NCI-H187 treated with DMSO at 0.1 percent for 48 hours (cell line): Measurements from ENCODE around the gene DPEP2.
"Not testable (repeated sequence)": the region's sequence is repeated elsewhere in the genome, so short reads cannot be mapped to it uniquely, and the experiment has no call there.

Experiments
- DNase-seq: peaks from one replicate; lab custom pipeline; 2025; lab: John Stamatoyannopoulos, UW

DPEP2 gene

DNA sequence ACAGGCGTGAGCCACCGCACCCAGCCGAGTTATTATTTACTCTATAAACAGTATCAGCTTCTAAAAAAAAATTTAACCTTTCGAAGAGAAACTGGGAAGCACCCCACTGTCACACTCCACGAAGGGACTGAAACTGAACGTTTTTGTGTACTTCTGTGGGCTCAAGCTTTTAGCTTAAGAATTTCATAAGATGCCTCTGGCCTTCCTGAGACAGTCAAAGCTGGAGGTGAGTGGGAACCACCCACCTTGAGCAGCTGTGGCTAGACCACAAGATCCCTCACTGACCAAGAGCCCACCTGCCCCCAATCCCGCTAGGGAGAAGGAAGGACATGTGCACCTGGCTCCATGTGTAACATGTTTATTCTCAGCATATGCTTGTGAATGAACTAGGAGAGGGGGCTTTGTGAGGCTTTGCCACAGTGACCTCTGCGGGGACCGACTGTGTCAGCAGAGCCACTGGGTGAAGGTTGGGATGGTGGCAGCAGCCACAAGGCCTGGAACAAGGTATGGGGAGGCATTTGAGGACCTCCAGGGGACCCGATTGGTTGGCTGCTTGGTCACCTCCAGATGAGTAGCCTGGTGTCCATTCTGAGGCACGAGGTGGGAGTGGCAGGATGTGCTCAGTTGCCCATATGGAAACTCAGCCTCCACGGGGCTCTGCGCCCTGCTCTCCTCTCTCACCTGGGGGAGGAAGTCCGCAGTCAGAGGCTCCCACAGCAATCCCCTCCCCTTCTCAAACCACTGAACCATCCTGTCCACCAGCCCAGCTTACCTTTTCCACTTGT lies 23.8 kb downstream of the DPEP2 start:
- DNase-seq: no peak

- not testable (repeated sequence) for DNase-seq
These were observed 27.0 kb downstream of the DPEP2 start for GRCh38 chr16:67972285-67972684.

DNA sequence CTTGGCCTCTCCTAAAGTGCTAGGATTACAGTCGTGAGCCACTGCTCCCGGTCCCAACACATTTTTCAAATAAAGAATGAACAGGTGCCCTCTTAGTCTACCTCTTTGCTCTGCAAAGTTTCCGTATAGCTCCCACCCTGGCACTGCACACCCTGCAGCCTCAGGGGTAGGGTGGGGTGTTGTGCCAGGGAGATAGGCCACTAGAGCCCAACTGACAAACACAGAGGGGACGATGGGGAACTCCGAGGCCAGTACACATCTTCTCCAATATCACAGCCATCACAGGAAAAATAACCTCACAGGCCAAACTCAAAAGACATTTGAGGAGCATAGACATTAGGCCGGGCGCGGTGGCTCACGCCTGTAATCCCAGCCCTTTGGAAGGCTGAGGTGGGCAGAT lies 28.2 kb downstream of the DPEP2 start:
- DNase-seq: no peak

GRCh38 chr16:67969254-67970039 lies 29.8 kb downstream of the DPEP2 start:
- DNase-seq: no peak

DNA sequence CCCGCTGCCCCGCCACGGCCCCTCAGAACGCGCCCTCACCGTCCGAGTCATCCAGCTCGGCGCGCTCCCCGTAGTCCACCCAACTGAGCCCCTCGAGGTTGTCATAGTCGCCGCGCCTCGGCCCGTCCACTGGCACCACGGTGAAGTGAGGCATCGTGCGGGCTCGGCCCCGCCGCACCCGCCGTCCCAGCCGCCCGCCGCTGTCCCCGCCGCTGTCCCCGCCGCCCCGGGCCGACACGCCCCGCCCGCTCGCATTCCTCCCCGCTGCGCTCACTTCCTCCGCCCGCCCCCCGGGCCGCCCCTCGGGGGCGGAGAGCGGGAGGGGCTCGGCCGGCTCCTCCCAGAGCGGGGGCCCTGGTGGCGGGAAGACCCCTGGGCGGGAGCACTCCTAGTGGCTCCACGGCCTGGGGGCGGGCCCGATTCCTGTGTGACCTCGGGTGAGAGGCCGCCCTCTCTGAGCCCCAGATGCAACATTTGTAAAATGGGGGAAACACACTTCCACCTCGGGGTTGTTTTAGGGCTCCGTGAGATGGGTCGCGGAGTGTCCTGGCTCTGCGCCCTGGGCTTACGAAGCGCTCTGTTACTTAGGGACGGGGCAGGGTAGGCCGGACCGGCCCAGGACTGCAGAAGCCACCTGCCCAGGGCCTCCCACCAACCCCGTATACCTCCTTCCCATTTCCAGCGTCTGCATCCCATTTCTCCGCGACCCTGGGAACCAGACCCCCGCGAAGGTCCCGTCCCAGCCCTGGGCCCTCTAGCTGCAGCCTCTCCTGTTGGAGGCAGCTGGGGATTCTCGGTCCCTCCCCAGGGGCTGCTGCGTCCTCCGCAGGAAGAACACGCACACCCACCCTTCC lies 30.7 kb downstream of the DPEP2 start, which contains the start of gene SLC12A4:
Gene SLC12A4, minus strand, starts transcription at position 238 of the 854 bp plus-strand sequence. Its CDS starts 84 bp downstream, at position 154.
- DNase-seq: no peak

GRCh38 chr16:67967958-67968399 lies 31.3 kb downstream of the DPEP2 start:
- DNase-seq: no peak

DNA sequence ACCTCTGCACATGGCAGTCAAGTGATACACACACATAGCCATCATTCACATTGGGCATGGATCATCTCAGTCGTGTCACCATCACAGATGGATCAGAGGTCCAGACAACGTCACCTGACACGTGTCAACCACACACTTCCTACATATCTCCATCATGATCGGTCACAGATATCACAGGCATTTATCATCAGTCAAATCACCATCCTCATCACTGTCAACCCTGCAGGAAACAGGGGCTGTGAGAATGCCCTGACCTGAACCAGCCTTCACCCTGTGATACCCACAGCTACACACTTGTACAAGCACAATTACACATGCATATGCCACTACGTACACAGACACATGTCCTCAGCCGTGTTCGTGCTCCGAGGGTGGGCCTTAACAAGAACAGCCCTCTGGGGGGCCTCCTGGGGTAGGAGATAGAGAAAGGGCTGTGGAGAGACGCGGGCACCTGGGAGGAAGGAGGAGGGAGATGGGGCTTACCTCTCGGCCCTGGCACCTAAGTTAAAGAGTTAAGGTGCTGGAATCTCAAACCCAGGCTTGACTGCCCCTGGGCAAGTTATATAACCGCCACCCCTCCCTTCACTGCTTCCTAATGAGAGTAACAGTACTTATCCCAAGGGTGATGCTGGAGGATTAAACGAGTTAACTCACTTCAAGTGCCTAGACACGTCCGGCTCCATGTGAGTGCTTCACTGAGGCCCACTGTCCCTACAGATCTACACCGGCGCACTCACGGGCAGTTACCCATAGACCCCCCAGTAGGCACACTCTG lies 31.9 kb downstream of the DPEP2 start:
- no peak for DNase-seq

GRCh38 chr16:67966549-67967182 lies 32.6 kb downstream of the DPEP2 start:
- DNase-seq: no peak

- no peak for DNase-seq
These were observed 33.4 kb downstream of the DPEP2 start for GRCh38 chr16:67965668-67966548.

GRCh38 chr16:67964477-67965131 lies 34.7 kb downstream of the DPEP2 start:
- no peak for DNase-seq

DNA sequence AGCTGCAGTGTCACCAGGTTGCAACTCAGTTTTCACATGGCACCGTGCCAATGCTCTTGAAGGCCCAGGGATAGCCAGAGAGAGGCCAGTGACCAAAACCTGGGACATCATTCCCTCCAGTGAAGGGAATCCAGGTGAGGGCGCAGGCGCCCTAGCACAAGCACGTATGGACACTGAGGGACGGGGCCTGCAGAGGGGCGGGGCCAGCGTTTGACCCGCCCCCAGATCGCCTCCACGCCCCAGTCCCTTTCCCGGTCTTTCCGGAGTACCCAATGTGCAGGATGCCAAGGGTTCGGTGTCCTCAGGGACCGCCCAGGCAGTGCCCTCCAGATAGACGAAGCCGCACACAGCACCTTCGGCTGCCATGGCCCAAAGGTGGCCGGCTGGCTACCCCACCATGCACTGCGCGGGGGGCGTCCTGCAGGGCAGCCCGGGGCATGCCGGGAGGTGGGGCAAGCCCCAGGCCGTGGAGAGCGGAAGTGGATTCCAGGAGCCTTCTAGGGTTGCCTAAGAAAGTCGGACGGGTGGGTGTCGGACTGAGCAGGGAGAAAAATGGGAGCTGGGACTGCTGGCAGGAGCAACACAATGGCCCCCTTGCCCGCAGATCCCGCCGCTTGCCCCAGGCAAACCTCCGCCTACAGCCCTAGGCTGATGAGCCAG lies 35.5 kb downstream of the DPEP2 start:
- no peak for DNase-seq

DNA sequence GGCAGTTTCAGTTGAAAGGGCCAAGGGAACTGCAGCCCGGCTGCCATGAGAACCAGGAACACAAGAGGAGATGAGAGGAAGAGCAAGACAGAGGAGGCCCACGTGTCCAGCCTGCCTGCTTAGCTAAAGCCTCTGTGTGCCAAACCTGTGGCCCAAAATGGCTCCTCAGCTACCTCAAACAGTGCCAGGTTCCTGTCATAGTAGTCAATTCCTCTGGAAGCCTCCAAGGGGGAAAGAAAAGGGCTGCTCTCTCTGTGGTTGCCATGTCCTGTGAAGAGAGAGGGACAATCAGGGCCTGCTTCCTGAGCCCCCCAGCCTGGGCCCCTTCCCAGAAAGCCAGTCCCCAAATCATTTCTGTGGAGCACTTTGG lies 36.0 kb downstream of the DPEP2 start:
- DNase-seq: no peak

DNA sequence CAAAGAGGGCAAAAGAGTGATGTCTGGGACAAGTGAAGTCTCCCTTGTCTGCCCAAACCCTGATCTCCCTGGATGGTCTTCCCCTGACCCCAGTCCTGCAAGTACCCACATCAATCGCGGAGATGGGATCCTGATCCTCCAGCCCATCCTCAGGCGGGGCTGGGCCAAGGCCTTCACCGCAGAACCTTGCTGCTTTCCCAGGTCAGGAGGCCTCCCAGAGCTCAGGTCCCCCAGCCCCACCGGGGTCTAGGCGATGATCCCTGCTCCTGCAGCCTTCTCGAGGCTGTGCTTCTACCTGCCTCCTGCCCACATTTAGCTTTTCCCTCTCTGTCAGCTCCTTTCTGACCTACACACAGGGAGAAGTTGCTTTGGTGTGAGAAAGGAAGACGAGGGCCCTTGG lies 37.1 kb downstream of the DPEP2 start:
- no peak for DNase-seq

DNA sequence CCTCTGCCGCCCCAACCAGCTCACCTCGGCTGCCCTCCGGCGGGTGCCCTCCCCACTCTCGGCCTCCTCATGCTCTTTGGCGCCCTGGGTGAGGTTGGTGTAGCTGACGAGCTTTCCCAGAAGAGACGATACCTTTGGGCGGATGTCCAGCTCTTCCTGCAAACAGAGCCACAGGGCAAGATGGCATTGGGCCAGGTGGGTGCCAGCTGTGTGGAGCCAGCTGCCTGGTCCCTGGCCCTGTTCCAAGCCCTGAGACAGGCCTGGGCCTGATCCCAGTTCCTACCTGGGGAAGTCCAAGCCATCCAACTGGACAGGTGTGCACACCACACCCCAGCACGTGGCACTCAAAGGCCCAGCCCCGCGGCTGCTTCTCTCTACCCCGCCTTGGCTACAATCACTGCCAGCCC lies 37.7 kb downstream of the DPEP2 start:
- peak; percentile 50 for DNase-seq

GRCh38 chr16:67959536-67960329 lies 39.6 kb downstream of the DPEP2 start:
- no peak for DNase-seq

GRCh38 chr16:67957622-67958021 lies 41.7 kb downstream of the DPEP2 start:
- no peak for DNase-seq

DNA sequence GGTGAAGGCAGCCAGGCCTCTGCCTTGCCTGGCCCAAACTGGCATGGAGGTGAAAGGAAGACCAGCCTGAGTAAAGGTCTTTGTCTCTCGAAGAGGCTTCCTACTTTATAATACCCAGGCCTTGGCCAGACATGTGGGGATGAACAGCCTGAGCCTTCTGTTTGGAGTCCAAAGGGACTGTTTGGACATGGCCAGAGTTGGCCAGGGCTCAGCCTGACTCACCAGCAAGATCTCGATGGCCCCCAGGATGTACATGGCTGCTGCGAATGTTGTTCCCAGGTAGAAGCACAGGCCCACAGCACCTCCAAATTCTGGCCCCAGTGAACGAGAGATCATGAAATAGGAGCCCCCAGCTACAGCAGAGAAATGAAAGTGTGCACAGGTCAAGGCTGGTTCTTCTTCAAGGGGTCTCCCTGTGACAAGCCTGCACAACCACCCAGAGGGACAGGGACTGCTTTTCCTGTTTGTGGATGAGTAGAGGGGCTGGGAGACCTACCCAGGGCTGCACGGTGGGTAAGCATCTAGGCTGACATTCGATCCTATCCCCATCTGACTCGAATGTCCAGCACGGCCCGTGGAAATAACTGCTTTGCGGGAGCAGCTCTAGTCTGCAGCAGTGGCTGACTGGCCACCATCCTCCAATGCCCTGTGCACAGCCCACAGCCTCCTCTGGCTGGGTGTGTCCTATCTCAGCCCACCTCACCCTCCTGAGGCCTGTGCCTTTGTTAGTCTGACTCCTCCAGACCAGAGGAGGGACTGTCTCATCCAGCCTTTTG lies 44.7 kb downstream of the DPEP2 start:
- no peak for DNase-seq
